ENCODE measurements around the gene CISH.

CISH gene

GRCh38 chr3:50611464-50612233 is at the start of gene CISH:
Gene CISH (minus strand): TSS chr3:50611774. CDS start chr3:50611650, 124 bp downstream.
- H3K36me3 ChIP-seq (replicated peaks), result no peaks in the 10 kb centered on the region
- peak; percentile 70 for TF ChIP-seq CTCF (IDR thresholded peaks at IDR 0.05; ENCODE audit: low read depth, low read length, missing control alignments)
- peak within 1 kb of the TSS; percentile 13 for H3K27ac ChIP-seq
- H3K27me3 ChIP-seq (replicated peaks), result no peaks in the 10 kb centered on the region
- in situ Hi-C loops (cut with HindIII; ENCODE audit: low pct_ligation_motif_present, low sequenced_read_pairs), result no loop called here
- DNase-seq, result peak; percentile 90
- peak within 1 kb of the TSS; percentile 63 for H3K4me3 ChIP-seq (ENCODE audit: low read depth, low read length)

DNA sequence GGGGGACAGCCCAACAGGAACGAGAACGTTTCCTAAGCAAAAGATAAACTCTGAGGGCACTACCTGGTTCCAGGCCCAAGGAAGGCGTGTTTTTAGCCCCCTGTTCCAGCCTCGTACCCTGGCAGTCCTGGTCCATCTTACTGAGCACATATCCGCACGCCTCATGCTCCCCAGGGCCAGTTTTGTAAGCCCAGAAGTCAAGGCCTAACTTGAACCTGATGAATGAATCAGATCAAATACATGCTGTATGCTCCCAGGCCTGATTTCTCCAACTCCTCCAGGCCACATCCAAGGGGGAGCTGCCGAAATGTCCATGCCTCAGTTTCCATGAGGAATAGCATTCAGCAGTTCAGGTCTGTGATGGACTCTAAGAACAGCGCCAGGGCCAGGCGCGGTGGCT is 48.8 kb upstream of the CISH start:
- Histone ChIP-seq H3K27ac (no peak overlapping the region), H3K36me3 (replicated peaks) (no peaks in the 10 kb centered on the region), H3K27me3 (replicated peaks) (no peaks in the 10 kb centered on the region), H3K4me3 (ENCODE audit: low read depth, low read length) (no peak overlapping the region)
- DNase-seq, result no peak
- in situ Hi-C loops (cut with HindIII; ENCODE audit: low pct_ligation_motif_present, low sequenced_read_pairs), result no loop called here
- no peak for TF ChIP-seq CTCF (IDR thresholded peaks at IDR 0.05; ENCODE audit: low read depth, low read length, missing control alignments)

GRCh38 chr3:50658831-50659230 is 47.3 kb upstream of the CISH start:
- no peak for DNase-seq
- H3K27ac ChIP-seq, result no peak overlapping the region
- in situ Hi-C loops (cut with HindIII; ENCODE audit: low pct_ligation_motif_present, low sequenced_read_pairs), result no loop called here

GRCh38 chr3:50658416-50658815 is 46.8 kb upstream of the CISH start:
- in situ Hi-C loops (cut with HindIII; ENCODE audit: low pct_ligation_motif_present, low sequenced_read_pairs), result no loop called here
- TF ChIP-seq CTCF (IDR thresholded peaks at IDR 0.05; ENCODE audit: low read depth, low read length, missing control alignments), result no peak
- no peak for DNase-seq

More at GRCh38 chr3:50658831-50659230, 47.3 kb upstream of the CISH start:
- no peak overlapping the region for H3K4me3 ChIP-seq (ENCODE audit: low read depth, low read length)
- TF ChIP-seq CTCF (IDR thresholded peaks at IDR 0.05; ENCODE audit: low read depth, low read length, missing control alignments), result no peak
- H3K36me3 ChIP-seq (replicated peaks), result no peaks in the 10 kb centered on the region
- H3K27me3 ChIP-seq (replicated peaks), result no peaks in the 10 kb centered on the region

DNA sequence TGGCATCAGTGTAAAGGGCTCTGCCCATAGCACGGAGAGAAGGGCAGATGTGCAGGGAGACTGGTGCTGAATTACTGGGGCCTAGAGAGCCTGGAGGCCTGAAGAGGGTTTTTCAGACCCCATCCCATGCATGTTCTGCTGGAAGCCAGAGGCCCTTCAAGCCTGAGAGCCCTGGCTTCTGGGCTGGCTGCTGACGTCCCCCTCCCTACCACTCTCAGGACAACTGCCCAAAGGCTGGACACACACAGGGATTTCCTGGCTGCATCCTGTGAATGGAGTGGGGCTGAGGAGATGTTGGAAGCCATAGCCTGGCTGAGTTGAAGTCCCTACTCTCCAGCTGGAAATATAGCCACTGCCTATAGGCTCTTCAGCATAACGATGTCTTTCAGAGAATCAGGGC is 46.2 kb upstream of the CISH start:
- H3K27ac ChIP-seq, result no peak overlapping the region
- in situ Hi-C loops (cut with HindIII; ENCODE audit: low pct_ligation_motif_present, low sequenced_read_pairs), result no loop called here

More at GRCh38 chr3:50658416-50658815, 46.8 kb upstream of the CISH start:
- Histone ChIP-seq H3K27ac (no peak overlapping the region), H3K4me3 (ENCODE audit: low read depth, low read length) (no peak overlapping the region), H3K27me3 (replicated peaks) (no peaks in the 10 kb centered on the region), H3K36me3 (replicated peaks) (no peaks in the 10 kb centered on the region)

More for the DNA sequence above, 46.2 kb upstream of the CISH start:
- H3K4me3 ChIP-seq (ENCODE audit: low read depth, low read length), result no peak overlapping the region
- no peaks in the 10 kb centered on the region for H3K27me3 ChIP-seq (replicated peaks)
- H3K36me3 ChIP-seq (replicated peaks), result no peaks in the 10 kb centered on the region
- no peak for TF ChIP-seq CTCF (IDR thresholded peaks at IDR 0.05; ENCODE audit: low read depth, low read length, missing control alignments)
- no peak for DNase-seq
